HEK293 (cell line): Measurements from ENCODE around the gene SPDYE6.

Source experiments
- CTCF ChIA-PET: fragments of 350-600 bp; formaldehyde crosslinking; extraction: SDS; loops from one replicate; lab custom pipeline; 2021; ENCODE audit warnings: antibody characterized with exemption; lab: Yijun Ruan, JAX
- POLR2A ChIA-PET: fragments of 300-600 bp; formaldehyde crosslinking; extraction: SDS; loops from one replicate; lab custom pipeline; 2020; ENCODE audit warnings: antibody characterized with exemption, inconsistent platforms; lab: Yijun Ruan, JAX
- H3K27ac ChIP-seq: fragments of 200-500 bp; sonication (Bioruptor generic); 2 replicates; pipeline ENCODE4 v1.5.1; 2014; ENCODE audit warnings: low read depth, low read length, control low read depth, inconsistent platforms; ENCODE audit errors: extremely low read depth
- H3K36me3 ChIP-seq, 2 experiments: fragments of 200-500 bp in 1 of 2; sonication (Bioruptor generic) in 1 of 2; 1 replicate in 1 of 2; 2 replicates in 1 of 2; pipeline ENCODE4 v1.5.1; 2014 to 2017; ENCODE audit warnings: inconsistent platforms in 2 of 2, low read length in 2 of 2; ENCODE audit not compliant: control insufficient read depth in 2 of 2, insufficient read depth in 1 of 2
- H3K4me1 ChIP-seq: fragments of 200-500 bp; sonication (Bioruptor generic); 2 replicates; pipeline ENCODE4 v1.5.1; 2014; ENCODE audit warnings: mild to moderate bottlenecking, low read length, inconsistent platforms; ENCODE audit not compliant: control insufficient read depth, insufficient read depth
- H3K4me3 ChIP-seq: 2 replicates; pipeline ENCODE4 v1.5.1; 2011; ENCODE audit warnings: low read depth, mild to moderate bottlenecking, control low read depth, low read length, moderate library complexity
- H3K9me3 ChIP-seq: fragments of 200-500 bp; sonication (Bioruptor generic); 2 replicates; pipeline ENCODE4 v1.5.1; 2014; ENCODE audit warnings: low read depth, low read length, inconsistent platforms; ENCODE audit not compliant: control insufficient read depth, insufficient read depth
- EGR2 ChIP-seq: fragments of 450-650 bp; formaldehyde crosslinking; IDR thresholded peaks from 2 replicates; pipeline ENCODE4 v1.5.1; 2016; ENCODE audit warnings: low read depth, missing biosample characterization, missing genetic modification characterization
- GLI4 ChIP-seq: fragments of 450-650 bp; formaldehyde crosslinking; IDR thresholded peaks from 2 replicates; pipeline ENCODE4 v1.5.1; 2016; ENCODE audit warnings: missing biosample characterization, missing genetic modification characterization
- HIC1 ChIP-seq: fragments of 450-650 bp; formaldehyde crosslinking; IDR thresholded peaks from 2 replicates; pipeline ENCODE4 v1.5.1; 2016; ENCODE audit warnings: missing biosample characterization, missing genetic modification characterization
- ZFHX2 ChIP-seq: fragments of 450-650 bp; formaldehyde crosslinking; conservative IDR thresholded peaks from 2 replicates; pipeline ENCODE4 v1.5.1; 2016; ENCODE audit warnings: missing biosample characterization, missing genetic modification characterization
- ZNF223 ChIP-seq: fragments of 450-650 bp; formaldehyde crosslinking; IDR thresholded peaks from 2 replicates; pipeline ENCODE4 v1.5.1; 2016; ENCODE audit warnings: missing biosample characterization, missing genetic modification characterization
- ZNF366 ChIP-seq: fragments of 450-650 bp; formaldehyde crosslinking; conservative IDR thresholded peaks from 2 replicates; pipeline ENCODE4 v1.5.1; 2016; ENCODE audit warnings: missing biosample characterization, missing genetic modification characterization
- ZNF624 ChIP-seq: fragments of 450-650 bp; formaldehyde crosslinking; IDR thresholded peaks from 2 replicates; pipeline ENCODE4 v1.5.1; 2017; ENCODE audit warnings: missing biosample characterization, missing genetic modification characterization
- ZNF707 ChIP-seq: fragments of 450-650 bp; formaldehyde crosslinking; IDR thresholded peaks from 2 replicates; pipeline ENCODE4 v1.5.1; 2016; ENCODE audit warnings: missing biosample characterization, missing genetic modification characterization
- TF ChIP-seq, protein P1 (sequence below): fragments of 450-650 bp; formaldehyde crosslinking; IDR thresholded peaks from 2 replicates; pipeline ENCODE4 v1.5.1; 2016; ENCODE audit warnings: missing biosample characterization, missing genetic modification characterization, low read depth
- TF ChIP-seq, protein P2 (sequence below): fragments of 450-650 bp; formaldehyde crosslinking; IDR thresholded peaks from 2 replicates; pipeline ENCODE4 v1.5.1; 2016; ENCODE audit warnings: missing biosample characterization, missing genetic modification characterization
- TF ChIP-seq, protein P3 (sequence below): fragments of 450-650 bp; formaldehyde crosslinking; optimal IDR thresholded peaks from 2 replicates; pipeline ENCODE3; 2016; ENCODE audit warnings: missing biosample characterization, mild to moderate bottlenecking, missing genetic modification characterization

Gene SPDYE6

DNA sequence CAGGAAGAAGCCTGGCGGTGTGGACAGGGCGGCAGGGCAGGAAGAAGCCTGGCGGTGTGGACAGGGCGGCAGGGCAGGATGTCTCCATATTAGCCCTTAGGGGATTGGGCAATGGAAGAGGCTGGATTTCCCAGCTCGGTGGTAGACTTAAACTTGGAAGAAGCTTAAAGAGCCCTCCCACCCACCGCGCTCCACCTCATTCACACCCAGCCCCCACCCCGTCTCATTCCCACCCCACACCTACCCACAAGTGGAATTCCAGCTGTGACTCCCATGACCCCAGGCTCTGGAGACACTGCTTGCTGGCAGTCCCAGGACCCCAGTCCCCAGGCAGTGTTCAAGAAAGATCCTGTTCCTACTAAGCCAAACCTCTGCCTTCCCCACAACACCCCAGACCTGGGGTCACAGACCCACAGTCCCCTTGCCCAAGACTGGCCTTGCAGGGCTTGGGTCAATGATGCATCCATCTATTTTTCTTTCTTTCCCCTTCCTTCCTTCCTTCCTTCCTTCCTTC lies 34.0 kb downstream of the SPDYE6 start:
- H3K27ac ChIP-seq = no peak overlapping the region
- POLR2A ChIA-PET = no interaction called here
- TF ChIP-seq HIC1 (tag by site-specific recombination) = no peak
- TF ChIP-seq GLI4 (tag by site-specific recombination) = no peak
- TF ChIP-seq, protein P1, sequence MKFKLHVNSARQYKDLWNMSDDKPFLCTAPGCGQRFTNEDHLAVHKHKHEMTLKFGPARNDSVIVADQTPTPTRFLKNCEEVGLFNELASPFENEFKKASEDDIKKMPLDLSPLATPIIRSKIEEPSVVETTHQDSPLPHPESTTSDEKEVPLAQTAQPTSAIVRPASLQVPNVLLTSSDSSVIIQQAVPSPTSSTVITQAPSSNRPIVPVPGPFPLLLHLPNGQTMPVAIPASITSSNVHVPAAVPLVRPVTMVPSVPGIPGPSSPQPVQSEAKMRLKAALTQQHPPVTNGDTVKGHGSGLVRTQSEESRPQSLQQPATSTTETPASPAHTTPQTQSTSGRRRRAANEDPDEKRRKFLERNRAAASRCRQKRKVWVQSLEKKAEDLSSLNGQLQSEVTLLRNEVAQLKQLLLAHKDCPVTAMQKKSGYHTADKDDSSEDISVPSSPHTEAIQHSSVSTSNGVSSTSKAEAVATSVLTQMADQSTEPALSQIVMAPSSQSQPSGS (tag by site-specific recombination) = no peak
- TF ChIP-seq ZNF223 (tag by site-specific recombination) = no peak
- TF ChIP-seq ZNF366 (tag by site-specific recombination) = peak; percentile 69; the same call in 1 of the 2 replicates

GRCh38 chr7:102321351-102322201 lies 34.7 kb downstream of the SPDYE6 start:
- Histone ChIP-seq H3K27ac (no peak overlapping the region), H3K4me3 (no peak overlapping the region), H3K4me1 (no peaks in the 10 kb centered on the region), H3K9me3 (no peaks in the 10 kb centered on the region), H3K36me3 (no peaks in the 10 kb centered on the region)
- ChIA-PET CTCF (no interaction called here), POLR2A (no interaction called here)
- TF ChIP-seq ZNF707 (tag by site-specific recombination) (no peak), ZNF624 (tag by site-specific recombination) (no peak)

More for the DNA sequence above, 34.0 kb downstream of the SPDYE6 start:
- H3K4me1 ChIP-seq = no peaks in the 10 kb centered on the region
- H3K36me3 ChIP-seq = no peaks in the 10 kb centered on the region
- H3K4me3 ChIP-seq = no peak overlapping the region
- CTCF ChIA-PET = no interaction called here
- H3K9me3 ChIP-seq = no peaks in the 10 kb centered on the region

DNA sequence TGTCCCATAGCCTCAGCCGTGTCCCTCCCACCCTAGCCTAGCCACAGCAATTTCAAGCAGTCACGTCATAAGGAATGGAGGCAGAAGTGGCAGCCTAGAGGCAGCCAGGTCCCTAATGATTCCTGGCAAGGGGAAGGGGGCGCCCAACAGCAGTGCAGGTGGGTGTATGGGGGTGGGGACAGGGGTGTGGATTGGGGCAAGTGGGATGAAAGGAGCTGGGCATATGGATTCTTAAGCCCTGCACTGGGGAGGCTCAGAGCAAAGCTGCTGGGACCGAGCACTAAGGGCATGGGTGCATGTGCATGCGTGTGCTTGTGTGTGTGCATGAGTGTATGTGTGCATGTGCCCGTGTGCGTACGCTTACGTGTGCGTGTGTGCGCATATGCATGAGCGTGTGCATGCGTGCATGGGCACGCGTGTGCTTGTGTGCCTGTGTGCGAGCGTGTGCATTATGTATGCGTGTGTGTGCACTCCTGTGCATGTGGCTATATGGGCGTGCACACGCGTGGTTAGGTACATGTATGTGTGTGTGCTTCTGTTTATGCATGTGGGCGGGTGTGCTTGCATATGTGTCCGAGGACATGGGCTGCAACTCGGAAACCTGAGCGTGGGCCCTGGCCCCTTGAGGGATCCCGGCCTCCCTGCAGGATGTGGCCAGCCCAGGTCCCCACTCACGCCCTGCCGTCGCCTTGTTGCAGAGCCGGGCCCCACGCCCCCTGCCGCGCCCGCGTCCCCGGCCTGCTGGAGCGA lies 35.5 kb downstream of the SPDYE6 start:
- no peaks in the 10 kb centered on the region; a peak in 1 of 3 replicates for H3K36me3 ChIP-seq
- POLR2A ChIA-PET = no interaction called here
- no peaks in the 10 kb centered on the region for H3K9me3 ChIP-seq
- CTCF ChIA-PET = no interaction called here
- no peak overlapping the region for H3K27ac ChIP-seq
- no peaks in the 10 kb centered on the region for H3K4me1 ChIP-seq
- no peak overlapping the region for H3K4me3 ChIP-seq
- TF ChIP-seq, protein P2, sequence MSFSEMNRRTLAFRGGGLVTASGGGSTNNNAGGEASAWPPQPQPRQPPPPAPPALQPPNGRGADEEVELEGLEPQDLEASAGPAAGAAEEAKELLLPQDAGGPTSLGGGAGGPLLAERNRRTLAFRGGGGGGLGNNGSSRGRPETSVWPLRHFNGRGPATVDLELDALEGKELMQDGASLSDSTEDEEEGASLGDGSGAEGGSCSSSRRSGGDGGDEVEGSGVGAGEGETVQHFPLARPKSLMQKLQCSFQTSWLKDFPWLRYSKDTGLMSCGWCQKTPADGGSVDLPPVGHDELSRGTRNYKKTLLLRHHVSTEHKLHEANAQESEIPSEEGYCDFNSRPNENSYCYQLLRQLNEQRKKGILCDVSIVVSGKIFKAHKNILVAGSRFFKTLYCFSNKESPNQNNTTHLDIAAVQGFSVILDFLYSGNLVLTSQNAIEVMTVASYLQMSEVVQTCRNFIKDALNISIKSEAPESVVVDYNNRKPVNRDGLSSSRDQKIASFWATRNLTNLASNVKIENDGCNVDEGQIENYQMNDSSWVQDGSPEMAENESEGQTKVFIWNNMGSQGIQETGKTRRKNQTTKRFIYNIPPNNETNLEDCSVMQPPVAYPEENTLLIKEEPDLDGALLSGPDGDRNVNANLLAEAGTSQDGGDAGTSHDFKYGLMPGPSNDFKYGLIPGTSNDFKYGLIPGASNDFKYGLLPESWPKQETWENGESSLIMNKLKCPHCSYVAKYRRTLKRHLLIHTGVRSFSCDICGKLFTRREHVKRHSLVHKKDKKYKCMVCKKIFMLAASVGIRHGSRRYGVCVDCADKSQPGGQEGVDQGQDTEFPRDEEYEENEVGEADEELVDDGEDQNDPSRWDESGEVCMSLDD (tag by site-specific recombination) = no peak
- 0 out of 2 replicates have a peak, but pooled peaks have one; percentile 27 for TF ChIP-seq EGR2 (tag by site-specific recombination)
- 0 out of 2 replicates have a peak, but pooled peaks have one; percentile 31 for TF ChIP-seq ZFHX2
- TF ChIP-seq, protein P3, sequence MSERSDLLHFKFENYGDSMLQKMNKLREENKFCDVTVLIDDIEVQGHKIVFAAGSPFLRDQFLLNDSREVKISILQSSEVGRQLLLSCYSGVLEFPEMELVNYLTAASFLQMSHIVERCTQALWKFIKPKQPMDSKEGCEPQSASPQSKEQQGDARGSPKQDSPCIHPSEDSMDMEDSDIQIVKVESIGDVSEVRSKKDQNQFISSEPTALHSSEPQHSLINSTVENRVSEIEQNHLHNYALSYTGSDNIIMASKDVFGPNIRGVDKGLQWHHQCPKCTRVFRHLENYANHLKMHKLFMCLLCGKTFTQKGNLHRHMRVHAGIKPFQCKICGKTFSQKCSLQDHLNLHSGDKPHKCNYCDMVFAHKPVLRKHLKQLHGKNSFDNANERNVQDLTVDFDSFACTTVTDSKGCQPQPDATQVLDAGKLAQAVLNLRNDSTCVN (tag by site-specific recombination) = peak; percentile 18
